Skin of body (tissue), 2 donors: ENCODE measurements around the gene ZMYM4. TPM values are rescaled to one million over a fixed set of nuclear protein-coding genes. Genes with fewer than 3 reads are reported as not detected.

Experiments
- DNase-seq: peaks from one replicate; lab custom pipeline; 2025; lab: John Stamatoyannopoulos, UW
- total RNA-seq: library from RNA; depleted of rRNA; stranded (reverse); fragments of >200 nt; gene quantifications from one replicate; pipeline ENCODE4 v1.2.3, GENCODE V29; 2014

Gene ZMYM4
- total RNA-seq, 1 donor from 2014 or later, result 39.7 TPM

DNA sequence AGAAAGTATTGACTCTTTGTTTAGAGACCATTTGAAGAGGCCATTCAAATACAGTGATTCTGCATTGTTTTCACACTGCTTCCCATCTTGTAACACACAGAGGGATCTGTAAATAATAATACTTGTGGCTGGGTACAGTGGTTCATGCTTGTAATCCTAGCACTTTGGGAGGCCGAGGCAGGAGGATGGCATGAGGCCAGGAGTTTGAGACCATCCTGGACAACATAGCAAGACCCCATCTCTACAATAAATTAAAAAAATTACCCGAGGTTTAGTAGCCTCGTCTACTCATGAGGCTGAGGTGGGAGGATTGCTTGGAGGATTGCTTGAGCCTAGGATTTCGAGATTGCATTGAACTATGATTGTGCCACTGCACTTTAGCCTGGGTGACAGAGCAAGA, 5.7 kb downstream of the ZMYM4 start:
- no peak for DNase-seq

DNA sequence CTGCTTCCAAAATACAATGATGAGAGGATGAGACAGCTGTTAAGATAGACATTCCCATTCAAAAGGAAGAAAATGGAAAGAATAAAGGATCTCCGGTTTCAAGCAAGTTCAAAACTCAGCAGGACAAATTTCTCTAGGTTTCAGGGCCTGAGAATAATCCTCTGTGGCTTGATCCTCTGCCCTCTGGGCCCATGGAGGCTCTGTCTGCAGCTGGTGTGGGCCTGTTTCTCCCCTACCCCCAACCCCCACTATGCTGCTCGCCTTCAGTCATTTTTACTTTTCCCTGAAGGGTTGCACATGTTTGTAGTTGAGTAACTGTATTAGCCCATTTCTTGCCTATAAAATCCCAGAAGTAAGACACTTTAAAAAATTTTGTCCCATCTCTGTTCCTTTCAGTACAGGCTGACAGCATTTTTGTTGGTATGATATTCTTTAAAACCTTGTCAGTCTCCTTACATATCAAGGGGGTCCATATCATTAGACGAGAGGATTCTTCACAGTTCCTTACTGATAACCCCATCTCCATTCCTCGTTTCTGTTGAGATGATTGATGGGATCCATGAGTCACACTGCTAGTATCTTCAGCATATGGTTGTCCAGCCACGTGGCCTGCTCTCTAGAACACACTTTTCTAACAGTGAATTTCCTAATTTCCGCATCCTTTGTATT, 10.5 kb downstream of the ZMYM4 start:
- DNase-seq, result no peak

DNA sequence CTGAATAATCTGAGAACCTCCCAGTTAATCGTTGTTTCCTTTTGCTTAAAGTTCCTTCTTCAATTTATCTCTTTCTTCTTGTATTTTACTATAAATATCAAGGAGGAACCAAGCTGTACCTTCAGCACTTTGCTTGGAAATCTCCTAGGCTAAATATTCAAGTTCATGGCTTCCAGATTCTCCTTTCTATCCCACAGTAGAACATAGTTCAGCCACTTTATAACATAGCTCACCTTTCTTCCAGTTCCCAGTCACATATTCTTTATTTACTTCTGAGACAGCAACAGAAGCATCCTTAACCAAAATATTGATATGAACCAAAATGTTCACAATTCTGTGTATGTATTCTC, 11.0 kb downstream of the ZMYM4 start:
- DNase-seq, result no peak

DNA sequence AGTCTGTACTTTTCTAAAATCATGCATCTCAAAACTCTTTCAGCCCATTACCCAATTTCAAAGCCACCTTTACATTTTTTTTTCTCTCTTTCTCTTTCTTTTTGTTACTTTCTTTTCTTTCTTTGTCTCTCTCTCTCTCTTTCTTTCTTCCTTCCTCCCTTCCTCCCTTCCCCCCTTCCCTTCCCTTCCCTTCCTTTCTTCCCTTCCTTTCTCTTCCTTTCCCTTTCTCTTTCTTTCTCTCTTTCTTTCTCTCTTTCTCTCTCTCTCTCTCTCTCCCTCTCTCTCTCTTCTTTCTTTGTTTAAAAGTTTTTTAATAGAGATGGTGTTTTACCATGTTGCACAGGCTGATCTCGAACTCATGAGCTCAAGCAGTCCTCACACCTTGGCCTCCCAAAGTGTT, 11.5 kb downstream of the ZMYM4 start:
- DNase-seq, result no peak

DNA sequence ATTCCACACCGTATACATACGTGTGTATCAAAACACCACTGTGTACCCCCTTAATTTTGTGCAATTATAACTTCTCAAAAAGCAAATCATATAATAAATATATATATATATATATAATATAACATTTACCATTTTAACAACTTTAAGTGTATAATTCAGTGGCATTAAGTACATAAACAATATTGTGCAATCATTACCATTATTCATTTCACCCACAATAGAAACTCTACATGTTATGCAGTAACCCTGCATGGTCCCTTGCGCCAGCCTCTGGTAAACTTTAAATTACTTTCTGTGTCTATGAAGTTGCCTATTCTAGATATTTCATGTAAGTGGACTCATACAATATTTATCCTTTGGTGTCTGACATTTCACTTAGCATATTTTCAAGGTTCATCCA, 13.1 kb downstream of the ZMYM4 start:
- no peak for DNase-seq

DNA sequence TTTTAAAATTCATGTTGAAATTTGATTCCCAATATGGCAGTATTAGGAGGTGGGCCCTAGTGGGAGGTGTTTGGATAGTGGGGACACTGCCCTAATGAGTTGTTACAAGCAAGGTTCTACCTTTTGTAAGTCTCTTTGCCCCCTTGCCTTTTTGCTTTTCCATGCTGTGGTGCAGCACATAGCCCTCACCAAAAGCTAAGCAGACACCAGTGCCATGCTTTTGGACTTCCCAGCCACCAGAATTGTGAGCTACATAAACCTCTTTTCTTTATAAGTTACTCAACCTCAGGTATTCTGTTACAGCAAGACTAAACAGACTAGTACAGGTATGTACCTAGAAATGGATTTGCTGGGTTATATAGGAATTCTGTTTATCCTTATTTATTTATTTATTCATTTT, 13.7 kb downstream of the ZMYM4 start:
- DNase-seq, result no peak

DNA sequence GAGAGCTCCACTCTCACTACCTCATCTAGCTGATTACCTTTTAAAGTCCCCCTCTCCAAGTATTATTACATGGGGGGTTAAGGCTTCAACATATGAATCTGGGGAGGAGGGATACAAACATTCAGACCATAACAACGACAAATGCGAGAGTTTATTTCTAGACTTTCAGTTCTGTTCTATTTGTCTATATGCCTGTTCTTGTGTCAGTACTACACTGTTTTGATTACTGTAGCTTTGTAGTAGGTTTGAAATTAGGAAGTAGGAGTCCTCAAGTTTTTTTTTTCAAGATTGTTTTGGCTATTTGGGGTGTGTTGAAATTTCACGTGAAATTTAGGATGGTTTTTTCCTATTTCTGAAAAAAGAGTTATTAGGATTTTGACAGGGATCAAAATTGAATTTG, 16.3 kb downstream of the ZMYM4 start:
- DNase-seq, result no peak

DNA sequence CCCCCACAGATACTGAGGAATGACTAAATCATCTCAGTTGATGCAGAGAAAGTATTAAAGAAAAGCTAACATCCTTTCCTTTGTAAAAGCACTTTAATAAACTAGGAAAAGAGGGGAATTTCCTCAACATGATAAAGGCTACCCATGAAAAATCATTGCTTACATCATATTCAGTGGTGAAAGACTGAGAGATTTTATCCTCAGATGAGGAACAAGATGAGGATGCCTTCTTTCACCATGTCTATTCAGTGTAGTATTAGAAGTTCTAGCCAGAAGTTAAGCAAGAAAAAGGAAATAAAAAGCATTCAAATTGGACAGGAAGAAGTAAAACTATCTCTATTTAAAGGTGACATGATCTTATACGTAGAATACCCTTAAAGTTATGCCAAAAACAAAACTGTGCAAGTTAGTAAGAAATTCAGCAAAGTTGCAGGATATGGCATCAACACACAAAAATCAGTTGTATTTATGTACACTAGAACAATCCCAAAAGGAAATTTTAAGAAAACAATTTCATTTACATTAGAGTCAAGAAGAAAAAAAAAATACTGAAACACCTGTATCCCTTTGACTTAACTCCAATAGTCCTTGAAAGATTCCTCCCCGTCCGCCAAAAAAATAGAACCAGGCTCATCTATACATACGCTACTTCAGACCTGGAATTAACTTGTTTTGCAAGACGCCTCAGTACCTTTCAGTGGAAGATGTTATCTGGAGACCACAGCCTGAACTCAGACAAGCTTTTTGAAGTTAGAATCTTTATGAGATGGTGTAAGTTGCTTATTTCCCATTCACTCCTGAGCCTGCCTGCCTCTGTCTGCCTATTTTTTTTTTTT, 17.5 kb downstream of the ZMYM4 start:
- no peak for DNase-seq

DNA sequence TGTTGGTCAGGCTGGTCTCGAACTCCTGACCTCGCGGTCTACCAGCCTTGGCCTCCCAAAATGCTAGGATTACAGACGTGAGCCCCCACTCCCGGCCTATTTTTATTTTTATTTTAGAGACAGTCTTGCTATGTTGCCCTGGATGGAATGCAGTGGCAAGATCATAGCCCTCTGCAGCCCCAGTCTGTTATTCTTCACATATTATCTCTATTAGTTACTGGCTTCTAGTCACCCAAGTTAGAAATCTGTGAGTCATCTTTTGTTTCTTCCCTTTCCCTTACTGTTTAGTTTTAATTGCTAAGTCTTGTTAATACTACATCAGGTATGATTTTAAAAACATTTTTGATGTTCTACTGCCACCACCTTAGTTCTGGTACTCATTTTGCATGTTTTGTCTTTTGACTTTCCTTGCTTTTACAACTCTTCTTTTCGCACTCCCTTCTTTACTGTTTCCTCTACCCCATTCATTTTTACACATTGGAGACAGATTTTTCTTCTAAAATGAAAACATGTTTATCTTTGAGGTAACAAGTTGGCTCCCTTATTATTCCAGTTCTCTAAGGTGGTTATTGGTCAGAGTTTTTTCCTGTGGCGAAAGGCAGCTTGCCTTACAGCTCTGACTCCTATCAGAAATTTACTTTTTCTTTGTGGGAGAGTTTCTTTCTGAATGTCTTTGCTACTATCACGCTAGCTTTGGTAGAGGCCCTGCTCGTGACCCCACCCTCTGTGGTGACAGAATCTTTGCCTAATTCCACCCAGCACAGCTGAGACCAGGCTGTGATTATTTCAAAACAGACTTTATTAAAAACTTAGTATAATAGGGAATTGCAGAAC, 19.5 kb downstream of the ZMYM4 start:
- DNase-seq, result no peak

DNA sequence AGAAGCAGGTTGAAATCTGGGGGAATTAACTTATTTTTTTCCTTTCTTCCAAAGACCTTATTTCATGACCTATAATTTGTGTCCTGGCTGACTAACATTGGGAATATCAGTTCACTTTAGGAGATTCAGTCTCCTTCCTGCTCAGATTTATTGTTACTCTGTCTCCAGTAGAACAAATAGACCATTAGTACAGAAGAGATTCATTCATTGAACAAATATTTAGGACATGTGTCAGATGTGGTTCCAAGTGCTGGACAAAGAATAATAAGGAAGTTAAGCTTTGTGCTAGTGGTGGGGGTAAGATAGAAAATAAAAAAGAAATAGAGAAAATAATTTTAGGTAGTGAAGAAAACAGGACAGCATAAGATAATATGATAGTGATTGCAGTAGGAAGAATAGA, 20.3 kb downstream of the ZMYM4 start:
- DNase-seq, result no peak

DNA sequence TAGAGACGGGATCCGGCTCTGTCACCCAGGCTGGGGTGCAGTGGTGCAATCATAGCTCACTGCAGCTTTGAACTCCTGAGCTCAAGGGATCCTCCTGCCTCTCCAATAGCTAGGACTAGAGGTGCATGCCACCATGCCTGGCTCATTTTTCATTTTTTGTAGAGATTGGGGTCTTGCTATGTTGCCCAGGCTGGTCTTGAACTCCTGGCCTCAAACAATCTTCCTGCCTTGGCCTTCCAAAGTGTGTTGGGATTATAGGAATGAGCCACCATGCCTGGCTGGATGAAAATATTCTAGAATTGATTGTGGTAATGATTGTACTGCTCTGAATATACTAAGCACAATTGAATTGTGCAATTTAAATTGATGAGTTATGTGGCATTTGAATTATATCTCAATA, 21.9 kb downstream of the ZMYM4 start:
- no peak for DNase-seq

DNA sequence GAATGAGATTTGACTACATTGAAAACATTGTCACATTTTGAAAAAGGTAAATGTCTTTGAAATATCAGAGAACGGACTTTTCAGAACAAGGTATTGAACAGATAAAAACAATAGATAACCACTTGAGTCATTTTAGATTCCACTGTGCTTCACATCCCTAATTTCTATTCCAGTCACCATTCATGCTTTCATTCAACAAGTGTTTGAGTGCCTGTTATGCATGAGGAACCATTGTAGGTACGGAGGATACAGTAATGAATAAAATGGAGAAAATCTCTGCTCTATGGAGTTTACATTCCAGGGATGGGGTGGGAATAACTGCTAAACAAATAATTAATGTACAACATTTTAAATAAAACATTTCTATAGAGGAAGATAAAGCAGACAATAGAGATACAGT, 26.3 kb downstream of the ZMYM4 start:
- no peak for DNase-seq

DNA sequence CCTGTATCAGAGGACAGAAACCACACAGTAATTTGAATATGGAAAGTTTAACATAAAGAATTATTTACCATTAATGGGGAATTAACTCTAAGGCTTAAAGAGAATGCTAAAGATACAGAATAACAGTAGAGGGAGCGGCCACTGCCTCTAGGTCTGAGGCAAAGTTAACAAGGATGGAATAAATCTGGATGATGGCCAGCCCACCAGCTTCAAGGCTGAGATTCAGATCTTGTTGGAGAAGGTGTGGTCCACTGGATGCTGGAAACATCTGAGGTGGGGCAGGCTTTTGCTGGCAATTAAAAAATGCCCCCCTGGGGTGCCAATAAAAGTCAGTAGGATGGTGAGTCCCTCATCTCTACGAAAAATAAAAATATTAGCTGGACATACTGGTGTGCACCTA, 29.4 kb downstream of the ZMYM4 start:
- DNase-seq, result no peak

DNA sequence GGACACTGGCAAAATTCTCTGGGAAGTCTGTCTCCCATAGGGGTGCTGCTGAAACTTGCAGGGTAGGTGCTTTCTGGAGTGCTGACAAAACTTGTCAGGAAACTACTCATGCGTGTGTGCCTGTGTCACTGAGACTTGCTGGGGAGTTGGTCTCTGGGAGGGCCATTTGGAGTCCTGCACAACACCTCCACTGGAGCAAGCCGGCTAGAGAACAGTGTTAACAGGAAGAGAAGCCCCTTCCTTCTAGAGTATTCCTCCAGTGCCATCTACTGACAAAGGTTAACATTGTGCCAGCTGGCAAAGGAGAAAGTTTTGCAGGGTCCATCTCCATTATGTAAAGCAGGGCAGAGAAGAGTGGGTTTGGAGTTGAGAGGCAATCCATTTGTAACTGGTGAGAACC, 30.0 kb downstream of the ZMYM4 start:
- peak; percentile 30 for DNase-seq

DNA sequence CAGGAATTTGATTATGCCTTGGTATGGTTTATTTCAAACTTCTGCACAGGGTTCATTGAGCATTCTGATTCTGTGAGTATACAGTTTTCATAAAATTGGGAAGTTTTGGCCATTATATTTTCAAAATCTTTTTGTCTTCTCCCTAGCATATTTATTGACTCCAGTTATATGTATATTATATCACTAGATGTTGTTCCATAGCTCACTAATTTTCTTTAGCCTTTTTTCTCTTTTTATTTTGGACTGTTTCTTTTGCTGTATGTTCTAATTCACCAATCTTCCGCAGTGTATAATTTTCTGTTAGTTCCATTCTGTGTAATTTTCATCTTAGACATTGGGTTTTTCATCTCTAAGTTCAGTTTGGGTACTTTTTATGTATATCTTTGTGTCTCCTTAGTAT, 31.9 kb downstream of the ZMYM4 start:
- DNase-seq, result no peak

DNA sequence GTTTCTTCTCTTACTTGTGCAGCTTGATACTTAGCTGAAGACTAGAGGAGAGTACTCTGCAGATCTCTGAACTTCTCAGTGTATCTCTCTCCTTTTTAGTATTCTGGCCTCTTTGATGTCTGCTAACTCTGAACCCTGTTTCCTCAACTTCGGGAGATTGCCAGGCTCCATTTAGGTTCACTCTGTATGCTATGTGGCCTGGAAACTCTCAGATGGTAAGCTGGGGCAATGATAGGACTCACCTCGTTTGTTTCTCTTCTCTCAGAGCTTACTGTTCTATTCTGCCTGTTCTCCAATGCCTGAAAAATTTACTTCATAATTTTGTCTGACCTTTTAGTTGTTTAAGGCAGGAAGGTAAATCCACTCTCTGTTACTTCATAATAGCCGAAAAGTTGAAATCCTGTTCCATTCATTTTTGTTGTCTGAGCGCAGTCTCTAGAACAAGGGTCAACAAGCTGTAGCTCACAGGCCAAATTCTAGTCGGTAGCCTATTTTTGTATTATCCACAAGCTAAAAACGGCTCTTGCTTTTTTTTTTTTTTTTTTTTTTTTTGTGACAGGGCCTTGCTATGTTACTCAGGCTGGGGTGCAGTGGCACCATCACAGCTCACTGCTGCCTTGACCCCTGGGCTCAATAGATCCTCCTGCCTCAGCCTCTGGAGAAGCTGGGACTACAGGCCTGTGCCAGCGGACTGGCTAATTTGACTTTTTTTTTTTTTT, 33.3 kb downstream of the ZMYM4 start:
- no peak for DNase-seq

DNA sequence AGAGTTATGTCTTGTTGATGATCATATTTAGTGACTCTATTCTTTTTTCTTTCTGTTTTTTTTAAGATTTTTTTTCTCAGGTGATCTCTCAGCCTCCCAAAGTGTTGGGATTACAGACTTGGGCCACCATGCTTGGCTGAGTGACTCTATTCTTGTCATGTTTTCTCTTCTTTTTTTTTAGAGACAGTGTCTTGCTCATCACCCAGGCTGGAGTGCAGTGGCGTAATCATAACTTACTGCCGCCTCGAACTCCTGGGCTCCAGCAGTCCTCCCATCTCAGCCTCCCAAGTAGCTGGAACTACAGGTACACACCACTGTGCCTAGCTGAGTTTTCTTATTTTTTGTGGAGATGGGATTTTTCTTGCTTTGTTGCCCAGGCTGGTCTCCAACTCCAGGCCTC, 36.9 kb downstream of the ZMYM4 start:
- no peak for DNase-seq

DNA sequence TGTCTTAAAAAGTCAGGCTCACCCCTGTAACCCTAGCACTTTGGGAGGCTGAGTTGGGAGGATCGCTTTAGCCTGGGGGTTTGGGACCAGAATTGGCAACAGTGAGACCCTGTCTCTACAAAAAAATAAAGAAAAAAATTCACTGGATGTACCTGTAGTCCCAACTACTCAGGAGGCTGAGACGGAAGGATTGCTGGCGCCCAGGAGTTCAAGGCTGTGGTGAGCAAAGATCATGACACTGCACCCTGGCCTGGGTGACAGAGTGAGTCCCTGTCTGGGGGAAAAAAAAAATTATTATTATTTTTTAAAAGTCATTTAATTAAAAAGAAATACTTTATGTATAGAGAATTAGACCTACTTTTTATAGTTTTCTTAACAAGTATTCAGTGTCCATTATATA, 47.1 kb downstream of the ZMYM4 start:
- DNase-seq, result no peak

DNA sequence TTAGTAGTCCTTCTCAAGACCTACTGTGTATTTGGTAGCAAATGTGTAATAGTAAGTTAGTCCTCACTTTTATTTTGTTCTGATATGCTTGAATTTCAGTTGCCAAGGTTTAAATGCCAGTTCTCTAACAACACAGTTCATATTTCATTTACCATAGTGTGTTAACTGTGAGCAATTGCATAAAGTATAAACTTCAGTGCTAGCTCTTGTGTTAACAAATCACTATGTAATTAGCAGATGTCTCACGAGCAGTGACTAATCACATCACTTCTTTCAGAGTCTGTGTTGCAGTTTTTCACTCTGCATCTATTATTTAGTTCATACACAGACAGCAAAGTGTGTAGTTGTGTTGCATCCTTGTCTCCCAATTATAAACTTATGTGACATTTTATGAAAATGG, 47.8 kb downstream of the ZMYM4 start:
- no peak for DNase-seq

DNA sequence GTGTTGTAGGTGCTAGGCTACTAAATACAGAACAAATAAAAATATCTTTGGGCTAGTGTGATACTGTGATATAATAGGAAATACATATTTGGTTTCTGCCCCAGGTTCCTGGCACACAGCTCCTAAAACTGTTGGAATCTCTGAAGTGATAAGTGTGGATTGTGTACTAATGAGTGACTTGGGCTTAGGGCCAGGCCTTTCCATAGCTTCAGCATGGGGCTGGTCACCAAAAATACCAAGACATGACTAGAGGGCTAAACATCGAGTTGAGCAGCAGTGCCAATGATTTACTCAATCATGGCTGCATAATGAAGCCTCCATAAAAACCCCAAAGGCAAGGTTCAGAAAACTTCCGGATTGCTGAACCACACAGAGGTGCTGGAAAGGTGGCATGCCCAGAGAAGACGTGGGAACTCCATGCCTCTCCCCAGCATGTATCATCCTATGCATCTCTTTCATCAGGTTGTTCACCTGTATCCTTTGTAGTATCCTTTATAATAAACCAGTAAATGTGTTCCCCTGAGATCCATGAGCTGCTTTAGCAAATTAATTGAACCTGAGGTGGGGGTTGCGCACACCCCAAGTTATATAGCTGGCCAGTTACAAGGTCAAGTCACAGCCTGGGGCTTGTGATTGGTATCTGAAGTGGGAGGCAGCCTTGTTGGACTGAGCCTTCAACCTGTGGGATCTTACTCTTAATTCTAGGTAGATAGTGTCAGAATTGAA, 51.6 kb downstream of the ZMYM4 start:
- no peak for DNase-seq

DNA sequence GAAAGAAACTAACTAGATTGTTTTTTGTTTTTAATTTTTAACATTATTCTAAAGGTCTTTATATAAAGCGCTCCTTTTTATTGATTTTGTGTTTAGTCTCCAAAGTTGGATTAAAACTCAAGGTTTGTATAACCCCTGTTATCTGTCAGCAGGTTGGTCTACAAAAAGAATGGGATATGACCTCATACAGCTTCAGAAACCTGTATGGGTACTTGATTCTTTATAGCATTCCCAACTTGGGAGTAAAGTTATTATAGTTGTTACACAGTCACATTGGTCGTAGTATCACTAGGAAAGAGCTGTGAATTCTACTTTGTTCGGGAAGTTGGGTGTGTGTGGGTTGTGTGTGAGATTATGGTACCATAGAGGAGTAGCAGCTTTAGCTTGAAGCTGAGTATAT, 52.4 kb downstream of the ZMYM4 start:
- DNase-seq, result no peak
